Small intestine (tissue), 7 donors: ENCODE data around the gene WDR49. TPM values are rescaled to one million over a fixed set of nuclear protein-coding genes. Genes with fewer than 3 reads are reported as not detected.

Source experiments
- DNase-seq, 2 donors: peaks; one replicate each; pipeline versions ENCODE4 v3.0.0 to v3.0.0-alpha.2; 2013
- FAIRE-seq: peaks from 2 replicates; lab custom pipeline; 2012; peaks lifted over from hg19 to GRCh38; lab: Jason Lieb, UNC
- H3K27ac ChIP-seq, 3 donors: one replicate each; pipeline ENCODE4 v1.5.1; 2013; ENCODE audit warnings: low read length in 2 of 3, mild to moderate bottlenecking in 2 of 3, control low read depth in 1 of 3, inconsistent platforms in 1 of 3, low read depth in 1 of 3, moderate library complexity in 1 of 3
- H3K27me3 ChIP-seq, 3 donors: one replicate each; pipeline ENCODE4 v1.6.1; 2013; ENCODE audit warnings: low read length in 3 of 3, inconsistent platforms in 1 of 3; ENCODE audit not compliant: control insufficient read depth in 3 of 3, insufficient read depth in 3 of 3
- H3K36me3 ChIP-seq, 3 donors: one replicate each; pipeline ENCODE4 v1.6.1; 2013; ENCODE audit warnings: low read length in 3 of 3, inconsistent platforms in 1 of 3, low read depth in 1 of 3, mild to moderate bottlenecking in 1 of 3, moderate library complexity in 1 of 3; ENCODE audit not compliant: control insufficient read depth in 3 of 3, insufficient read depth in 2 of 3
- H3K4me1 ChIP-seq, 3 donors: one replicate each; pipeline ENCODE4 v1.6.1; 2013; ENCODE audit warnings: low read length in 2 of 3, inconsistent platforms in 1 of 3, low read depth in 1 of 3, mild to moderate bottlenecking in 1 of 3, moderate library complexity in 1 of 3; ENCODE audit not compliant: control insufficient read depth in 3 of 3, insufficient read depth in 2 of 3
- H3K4me3 ChIP-seq, 3 donors: one replicate each; pipeline ENCODE4 v1.5.1; 2013; ENCODE audit warnings: low read length in 3 of 3, control low read depth in 1 of 3, inconsistent platforms in 1 of 3, low read depth in 1 of 3, mild to moderate bottlenecking in 1 of 3, moderate library complexity in 1 of 3
- H3K9me3 ChIP-seq, 2 donors: one replicate each; pipeline ENCODE4 v1.6.1; 2013; ENCODE audit warnings: low read depth in 1 of 2, low read length in 1 of 2; ENCODE audit not compliant: control insufficient read depth in 2 of 2, insufficient read depth in 1 of 2
- WGBS, 3 donors: extraction: QIAGEN DNeasy Blood & Tissue Kit; methylation state at CpG; one replicate each; pipeline ENCODE4 v1.1.7; 2013; 5-methylcytosine and 5-hydroxymethylcytosine counted together
- polyA plus RNA-seq, 4 donors: library from polyadenylated mRNA; stranded (reverse) in 3 of 4; unstranded in 1 of 4; fragments of 200-250 nt in 3 of 4; fragments of 120-200 nt in 1 of 4; gene quantifications; one replicate each; pipeline versions ENCODE4 v1.2.1 to v1.2.3, GENCODE V29; 2013
- donor health status: healthy with polysubstance abuse.
- donor health status: control.
- donor health status: control.
- donor health status: Bipolar disorder and iron deficiency.
- donor health status: healthy.

Gene WDR49
- polyA plus RNA-seq, 4 donors: 0.03 to 5.6 (median 2.2) TPM

GRCh38 chr3:167611718-167612117, 42.0 kb downstream of the WDR49 start:
- Histone ChIP-seq H3K4me3 (no peak overlapping the region), H3K9me3 (no peaks in the 10 kb centered on the region), H3K36me3 (no peaks in the 10 kb centered on the region), H3K27ac (no peak overlapping the region), H3K4me1 (no peaks in the 10 kb centered on the region), H3K27me3 (no peaks in the 10 kb centered on the region)
- FAIRE-seq: no peak
- WGBS, 3 donors: 51 to 80% (median 65%) methylated on average over 2 of the region's 2 CpGs
- no peak for DNase-seq

GRCh38 chr3:167609156-167609555, 44.6 kb downstream of the WDR49 start:
- 80 to 89% (median 87%) methylated on average over 5 of the region's 5 CpGs for WGBS, 3 donors
- no peaks in the 10 kb centered on the region for H3K9me3 ChIP-seq
- DNase-seq: no peak
- FAIRE-seq: no peak
- no peaks in the 10 kb centered on the region for H3K4me1 ChIP-seq
- H3K27me3 ChIP-seq: no peaks in the 10 kb centered on the region
- no peak overlapping the region for H3K4me3 ChIP-seq
- H3K36me3 ChIP-seq: no peaks in the 10 kb centered on the region
- no peak overlapping the region for H3K27ac ChIP-seq

GRCh38 chr3:167606836-167607235, 46.9 kb downstream of the WDR49 start:
- 92 to 97% (median 94%) methylated on average over 3 of the region's 3 CpGs for WGBS, 3 donors
- no peaks in the 10 kb centered on the region for H3K27me3 ChIP-seq
- DNase-seq: no peak
- no peak overlapping the region for H3K27ac ChIP-seq
- H3K4me3 ChIP-seq: no peak overlapping the region
- H3K4me1 ChIP-seq: no peaks in the 10 kb centered on the region
- no peaks in the 10 kb centered on the region for H3K9me3 ChIP-seq
- no peak for FAIRE-seq
- H3K36me3 ChIP-seq: no peaks in the 10 kb centered on the region

GRCh38 chr3:167605871-167606270, 47.9 kb downstream of the WDR49 start:
- no peaks in the 10 kb centered on the region for H3K4me1 ChIP-seq
- no peaks in the 10 kb centered on the region for H3K9me3 ChIP-seq
- H3K36me3 ChIP-seq: no peaks in the 10 kb centered on the region
- H3K4me3 ChIP-seq: no peak overlapping the region
- DNase-seq (no peak), FAIRE-seq (no peak)
- H3K27ac ChIP-seq: no peak overlapping the region
- no peaks in the 10 kb centered on the region for H3K27me3 ChIP-seq
- 78 to 89% (median 88%) methylated on average over 2 of the region's 2 CpGs for WGBS, 3 donors

GRCh38 chr3:167602041-167602440, 51.7 kb downstream of the WDR49 start:
- FAIRE-seq (no peak), DNase-seq (no peak)
- no peaks in the 10 kb centered on the region for H3K36me3 ChIP-seq
- WGBS, 3 donors: 88 to 90% (median 90%) methylated on average over 2 of the region's 2 CpGs
- H3K9me3 ChIP-seq: peaks cover 0 to 7% of the 10 kb centered on the region in 2 donors
- H3K4me1 ChIP-seq: no peaks in the 10 kb centered on the region
- no peak overlapping the region for H3K27ac ChIP-seq
- no peaks in the 10 kb centered on the region for H3K27me3 ChIP-seq
- no peak overlapping the region for H3K4me3 ChIP-seq

GRCh38 chr3:167587651-167588050, 66.1 kb downstream of the WDR49 start:
- no peak overlapping the region for H3K4me3 ChIP-seq
- DNase-seq: no peak
- H3K36me3 ChIP-seq: no peaks in the 10 kb centered on the region
- no peaks in the 10 kb centered on the region for H3K27me3 ChIP-seq
- no peaks in the 10 kb centered on the region for H3K9me3 ChIP-seq
- 89 to 98% (median 94%) methylated on average over 3 of the region's 3 CpGs for WGBS, 3 donors
- H3K4me1 ChIP-seq: no peaks in the 10 kb centered on the region
- no peak for FAIRE-seq
- H3K27ac ChIP-seq: no peak overlapping the region

- H3K4me3 ChIP-seq: no peak overlapping the region
- no peaks in the 10 kb centered on the region for H3K27me3 ChIP-seq
- H3K4me1 ChIP-seq: no peaks in the 10 kb centered on the region
- FAIRE-seq (no peak), DNase-seq (no peak)
- WGBS, 3 donors: 76 to 93% (median 91%) methylated on average over 7 of the region's 7 CpGs
- H3K36me3 ChIP-seq: peaks cover 0 to 4% (median 0%) of the 10 kb centered on the region in 3 donors
- H3K27ac ChIP-seq: no peak overlapping the region
- H3K9me3 ChIP-seq: no peaks in the 10 kb centered on the region
Observed at GRCh38 chr3:167575000-167575600, 78.6 kb downstream of the WDR49 start.

- WGBS, 3 donors: 60 to 85% (median 64%) methylated on average over 2 of the region's 2 CpGs
- H3K36me3 ChIP-seq: peaks cover 0 to 4% (median 0%) of the 10 kb centered on the region in 3 donors
- no peaks in the 10 kb centered on the region for H3K4me1 ChIP-seq
- no peak overlapping the region for H3K4me3 ChIP-seq
- H3K27me3 ChIP-seq: no peaks in the 10 kb centered on the region
- H3K27ac ChIP-seq: no peak overlapping the region
- FAIRE-seq (no peak), DNase-seq (no peak)
- no peaks in the 10 kb centered on the region for H3K9me3 ChIP-seq
Observed at GRCh38 chr3:167572991-167573390, 80.8 kb downstream of the WDR49 start.

- Histone ChIP-seq H3K36me3 (peaks cover 0 to 4% (median 0%) of the 10 kb centered on the region in 3 donors), H3K4me3 (no peak overlapping the region), H3K4me1 (no peaks in the 10 kb centered on the region), H3K9me3 (no peaks in the 10 kb centered on the region), H3K27me3 (no peaks in the 10 kb centered on the region), H3K27ac (no peak overlapping the region)
- FAIRE-seq (no peak), DNase-seq (peak in 1 of 2 donors; percentile 22)
- WGBS, 3 donors: 90 to 96% (median 92%) methylated on average over 2 of the region's 2 CpGs
Observed at GRCh38 chr3:167568634-167569033, 85.1 kb downstream of the WDR49 start.
